Measurements from ENCODE around the gene ITPK1.

GRCh38 chr14:93135399-93135798 is 19.7 kb upstream of the ITPK1 start:
- no peak for TF ChIP-seq ZNF707 (tag by site-specific recombination; IDR thresholded peaks at IDR 0.05)
- TF ChIP-seq PBX3 (CRISPR knock-in tag; IDR thresholded peaks at IDR 0.05): no peak
- no peak for TF ChIP-seq ZNF558 (tag by site-specific recombination; IDR thresholded peaks at IDR 0.05)
- no peak for TF ChIP-seq YY1 (tag by site-specific recombination; IDR thresholded peaks at IDR 0.05)
